HG02763 (cell line): ENCODE measurements around the gene CDH13.

ENCODE experiments used
- ATAC-seq: cut with Tn5 transposase; IDR thresholded peaks from one replicate; pipeline ENCODE4 v1.9.1; 2021; ENCODE audit warnings: mild to moderate bottlenecking, moderate library complexity; ENCODE audit not compliant: unreplicated experiment

Gene CDH13

GRCh38 chr16:82878466-82878865, 251.7 kb downstream of the CDH13 start:
- no peak for ATAC-seq

- no peak for ATAC-seq
Measured at GRCh38 chr16:82880346-82880745, 253.6 kb downstream of the CDH13 start.

DNA sequence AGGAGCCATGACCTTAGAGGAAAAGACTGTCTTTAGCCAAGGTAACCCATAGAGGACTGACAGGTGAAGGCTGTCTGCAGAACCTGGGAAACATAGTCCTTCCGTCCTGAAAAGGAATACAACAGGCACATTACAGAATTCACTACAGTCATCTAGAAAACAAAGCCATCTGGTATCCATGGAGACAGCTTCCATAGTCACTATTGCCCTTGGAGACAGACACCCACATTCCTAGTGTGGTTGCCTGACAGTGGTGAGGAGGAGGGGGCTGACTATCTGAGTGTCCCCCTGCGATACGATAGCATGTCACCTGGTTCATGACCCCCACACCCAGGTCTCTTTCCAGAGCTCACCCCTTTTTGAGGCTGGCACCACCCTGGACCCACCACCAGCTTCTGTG, 254.7 kb downstream of the CDH13 start:
- no peak for ATAC-seq

- ATAC-seq: no peak
Measured at GRCh38 chr16:82882226-82882625, 255.5 kb downstream of the CDH13 start.

DNA sequence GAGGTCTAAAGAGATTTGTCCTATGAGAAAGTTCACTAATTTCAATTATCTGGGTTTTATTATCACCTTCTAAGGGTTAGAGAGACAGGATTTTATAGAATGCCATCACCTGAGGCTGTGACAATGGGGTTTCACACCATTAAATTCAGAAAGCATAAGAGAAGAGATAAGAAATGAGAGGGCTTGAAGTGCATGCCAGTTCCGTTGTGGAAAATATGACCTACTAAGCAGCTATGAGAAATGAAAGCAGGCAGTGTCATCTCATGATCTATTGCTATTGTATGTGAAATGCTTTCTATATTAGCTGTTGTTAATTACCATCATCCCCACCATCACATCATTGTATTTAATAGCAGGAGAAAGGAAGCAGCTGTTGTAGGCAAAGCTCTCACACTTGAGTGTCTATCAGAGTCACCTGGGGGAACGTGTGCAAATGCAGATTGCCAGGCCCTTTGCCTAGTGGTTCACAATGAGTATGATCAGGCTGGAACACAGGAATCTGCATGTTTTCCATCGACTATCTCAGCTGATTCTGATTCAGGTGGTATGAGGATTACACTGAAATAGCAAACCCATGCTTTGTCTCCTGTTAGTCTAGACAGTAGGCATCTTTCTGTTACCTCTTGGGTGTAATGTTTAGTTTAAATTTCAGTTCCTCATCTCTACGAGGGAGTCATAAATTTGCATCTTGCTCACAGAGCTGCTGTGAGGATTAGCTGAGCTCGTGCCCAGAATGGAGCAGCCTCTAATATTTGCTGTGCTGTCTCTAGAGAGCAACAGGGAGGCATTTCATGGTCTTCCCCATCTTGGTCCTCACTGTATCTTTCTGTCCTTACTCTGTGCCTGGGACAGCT, 256.4 kb downstream of the CDH13 start:
- peak; percentile 76 for ATAC-seq

GRCh38 chr16:82884320-82884898, 257.6 kb downstream of the CDH13 start:
- ATAC-seq: no peak

DNA sequence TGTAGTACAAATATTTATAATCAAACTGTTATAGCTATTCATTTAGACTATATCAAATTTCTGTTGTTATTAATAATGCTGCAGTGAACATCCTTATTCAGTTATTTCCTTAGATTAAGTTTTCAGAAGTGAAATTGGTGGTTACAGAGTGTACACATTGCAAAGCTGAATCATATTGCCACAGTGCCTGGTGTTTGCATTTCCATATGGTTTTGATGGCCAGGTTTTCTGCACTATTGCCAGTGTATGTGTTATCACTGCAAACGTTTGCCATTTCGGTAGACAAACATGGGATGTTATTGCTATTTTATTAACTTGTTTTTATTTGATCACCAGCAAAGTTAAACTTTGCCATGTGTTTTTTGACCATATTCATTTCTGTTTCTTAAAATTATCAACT, 259.4 kb downstream of the CDH13 start:
- no peak for ATAC-seq

DNA sequence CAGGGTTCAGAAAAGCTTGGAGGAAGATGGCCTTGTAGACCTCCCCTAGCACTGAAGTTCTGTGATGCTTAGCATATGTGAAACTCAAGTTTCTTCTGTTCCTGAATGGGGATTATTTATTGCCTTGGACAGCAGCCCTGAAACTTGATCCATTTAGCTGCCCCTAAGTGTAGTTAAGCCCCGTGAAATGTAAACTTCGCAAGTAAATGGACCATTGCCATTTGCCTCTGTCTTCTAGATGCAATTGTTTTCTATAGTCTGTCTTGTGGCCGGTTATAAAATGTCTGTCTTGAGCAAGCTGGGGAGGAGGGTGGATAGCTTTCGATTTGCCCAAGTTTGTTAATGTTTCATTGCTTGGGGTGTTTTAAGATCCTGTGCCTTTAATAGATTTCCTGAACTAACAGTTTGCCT, 261.8 kb downstream of the CDH13 start:
- ATAC-seq: no peak

- no peak for ATAC-seq
Measured at GRCh38 chr16:82891424-82891823, 264.7 kb downstream of the CDH13 start.

DNA sequence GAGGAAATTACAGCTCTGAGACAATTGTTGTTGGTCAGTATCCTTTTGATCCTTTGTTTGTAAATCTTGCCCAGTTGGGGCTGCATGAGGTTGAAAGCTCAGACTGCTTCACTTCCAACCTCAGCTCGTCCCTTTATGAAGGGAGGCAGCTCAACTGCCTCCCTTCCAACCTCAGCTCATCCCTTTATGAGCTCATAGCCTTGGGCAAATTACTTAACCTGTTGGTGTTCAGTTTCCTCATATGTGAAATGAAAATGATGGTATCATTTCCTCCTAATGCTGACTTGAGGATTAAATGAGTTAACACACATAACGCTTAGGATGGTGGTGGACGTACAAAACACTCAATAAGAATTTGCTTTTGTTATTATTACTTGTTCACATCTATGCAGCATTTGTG, 265.1 kb downstream of the CDH13 start:
- no peak for ATAC-seq

GRCh38 chr16:82892324-82892723, 265.6 kb downstream of the CDH13 start:
- ATAC-seq: no peak

- no peak for ATAC-seq
Measured at GRCh38 chr16:82895843-82896242, 269.1 kb downstream of the CDH13 start.

DNA sequence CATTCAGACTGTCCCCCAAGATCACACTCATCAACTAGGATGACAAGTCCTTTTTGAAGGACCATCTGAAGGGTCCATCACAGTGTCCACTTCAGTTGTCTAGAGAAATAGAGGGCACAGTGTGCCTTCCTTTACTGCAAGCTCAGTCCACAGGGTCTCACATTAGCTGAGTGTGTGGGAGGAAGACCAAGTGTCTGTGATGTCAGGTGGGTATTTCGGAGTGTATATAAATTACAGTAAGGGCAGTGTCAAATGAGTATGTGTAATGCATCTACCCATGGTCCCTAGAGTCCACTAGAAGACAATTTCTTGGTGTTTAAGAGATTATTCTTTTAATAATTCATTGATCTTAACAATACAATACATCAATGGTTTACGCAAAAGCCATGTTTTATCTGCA, 272.2 kb downstream of the CDH13 start:
- no peak for ATAC-seq

DNA sequence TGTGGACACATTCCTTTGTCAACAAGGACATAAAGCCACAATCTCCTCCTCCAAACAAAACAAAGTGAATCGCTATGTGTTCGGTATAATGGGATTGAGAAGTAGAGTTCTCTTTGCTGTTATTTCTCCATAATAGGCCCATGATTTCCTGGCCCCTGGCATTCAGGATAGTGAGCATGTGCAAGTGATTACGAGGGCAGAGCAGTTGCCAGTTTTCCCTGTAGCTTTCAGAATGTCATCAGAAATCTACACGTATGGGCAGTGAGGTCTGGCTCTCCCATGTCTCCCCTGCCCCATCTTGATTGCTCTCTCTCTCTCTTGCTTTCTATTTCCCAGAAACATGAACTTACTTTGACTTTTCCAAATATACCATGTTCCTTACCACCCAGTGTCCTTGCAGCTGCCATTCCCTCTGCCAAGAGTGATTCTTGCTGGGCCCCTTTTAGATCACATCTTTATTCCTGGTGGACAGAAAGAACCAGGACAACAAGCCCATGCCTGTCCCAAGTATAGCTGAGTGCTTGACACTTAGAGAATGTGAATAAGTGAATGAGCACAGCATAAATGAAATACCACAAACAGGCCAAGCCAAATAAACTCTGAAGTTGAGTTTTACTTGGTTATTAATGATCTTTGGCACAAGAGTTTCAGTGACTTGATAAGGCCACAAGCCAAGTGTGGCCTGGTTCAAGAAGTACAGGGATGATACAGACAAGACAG, 273.1 kb downstream of the CDH13 start:
- ATAC-seq: no peak

GRCh38 chr16:82900559-82900958, 273.8 kb downstream of the CDH13 start:
- ATAC-seq: no peak

GRCh38 chr16:82911925-82912324, 285.2 kb downstream of the CDH13 start:
- no peak for ATAC-seq

DNA sequence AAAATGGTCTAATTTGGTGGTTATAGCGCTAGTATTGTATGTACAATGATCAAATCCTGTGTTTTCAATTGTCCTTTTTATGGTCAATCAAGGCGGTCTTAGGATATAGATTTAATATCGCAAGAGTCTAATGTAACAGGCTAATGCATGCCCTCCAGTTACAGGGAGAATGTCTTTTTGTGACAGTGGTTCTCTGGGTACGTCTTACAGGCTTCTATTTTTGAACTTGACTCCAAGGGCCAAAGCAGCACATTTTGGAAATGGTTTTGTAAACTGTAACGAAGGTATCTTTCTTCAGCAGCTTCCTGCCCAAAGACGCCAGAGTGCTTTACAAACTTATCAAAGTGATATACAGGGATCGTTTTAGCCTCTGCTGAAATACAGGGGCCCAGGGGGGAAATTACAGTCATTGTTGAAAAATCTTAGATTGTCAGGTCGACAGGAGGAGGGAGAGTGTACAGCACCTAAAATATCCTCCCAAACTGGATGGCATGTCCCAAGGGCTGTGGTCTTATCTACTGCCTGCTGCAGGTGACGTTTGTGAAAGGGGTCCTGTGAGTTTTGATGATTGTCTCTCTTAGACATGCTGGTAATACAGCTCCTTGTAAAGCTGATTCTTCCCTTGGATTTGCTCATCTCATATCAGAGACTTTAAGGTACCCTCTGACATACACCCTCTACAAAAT, 288.5 kb downstream of the CDH13 start:
- no peak for ATAC-seq

DNA sequence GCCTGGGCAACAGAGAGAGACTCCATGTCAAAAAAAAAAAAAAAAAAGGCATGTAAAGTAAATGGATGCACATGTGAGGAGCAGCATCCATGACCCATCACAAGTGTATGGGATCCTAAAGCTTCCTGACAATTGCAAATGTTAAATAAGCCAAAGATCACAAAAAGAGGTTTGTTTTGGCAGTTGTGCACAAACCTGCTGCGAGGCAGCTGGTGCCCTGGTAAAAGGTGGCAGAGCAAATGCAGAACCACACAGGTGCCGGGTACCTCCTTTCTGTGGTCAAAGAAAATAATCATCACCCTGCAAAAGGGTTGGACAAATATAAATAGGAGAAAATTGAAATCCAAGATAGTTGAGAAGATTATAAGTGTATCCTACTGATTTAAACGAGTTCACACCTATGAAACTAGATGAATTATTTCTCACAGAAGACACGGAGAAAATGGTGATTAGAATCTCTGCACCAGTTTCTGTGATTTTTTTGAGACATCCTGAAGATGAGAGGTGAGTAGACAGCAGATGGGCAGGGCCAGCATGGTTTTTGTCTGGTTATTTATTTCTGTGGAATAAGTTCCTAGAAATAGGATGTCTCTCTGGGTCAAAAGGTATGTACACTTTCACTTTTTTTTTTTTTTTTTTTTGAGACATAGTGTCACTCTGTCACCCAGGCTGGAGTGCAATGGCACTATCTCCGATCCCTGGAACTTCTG, 291.3 kb downstream of the CDH13 start:
- no peak for ATAC-seq

GRCh38 chr16:82924075-82924854, 297.5 kb downstream of the CDH13 start:
- no peak for ATAC-seq

GRCh38 chr16:82926500-82926899, 299.7 kb downstream of the CDH13 start:
- ATAC-seq: no peak
